ENCODE data around the gene SDF2L1. TPM values are rescaled to one million over a fixed set of nuclear protein-coding genes. Genes with fewer than 3 reads are reported as not detected.

The SDF2L1 gene, protein sequence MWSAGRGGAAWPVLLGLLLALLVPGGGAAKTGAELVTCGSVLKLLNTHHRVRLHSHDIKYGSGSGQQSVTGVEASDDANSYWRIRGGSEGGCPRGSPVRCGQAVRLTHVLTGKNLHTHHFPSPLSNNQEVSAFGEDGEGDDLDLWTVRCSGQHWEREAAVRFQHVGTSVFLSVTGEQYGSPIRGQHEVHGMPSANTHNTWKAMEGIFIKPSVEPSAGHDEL
- total RNA-seq = 77.9 and 95.8 TPM in 2 replicates

DNA sequence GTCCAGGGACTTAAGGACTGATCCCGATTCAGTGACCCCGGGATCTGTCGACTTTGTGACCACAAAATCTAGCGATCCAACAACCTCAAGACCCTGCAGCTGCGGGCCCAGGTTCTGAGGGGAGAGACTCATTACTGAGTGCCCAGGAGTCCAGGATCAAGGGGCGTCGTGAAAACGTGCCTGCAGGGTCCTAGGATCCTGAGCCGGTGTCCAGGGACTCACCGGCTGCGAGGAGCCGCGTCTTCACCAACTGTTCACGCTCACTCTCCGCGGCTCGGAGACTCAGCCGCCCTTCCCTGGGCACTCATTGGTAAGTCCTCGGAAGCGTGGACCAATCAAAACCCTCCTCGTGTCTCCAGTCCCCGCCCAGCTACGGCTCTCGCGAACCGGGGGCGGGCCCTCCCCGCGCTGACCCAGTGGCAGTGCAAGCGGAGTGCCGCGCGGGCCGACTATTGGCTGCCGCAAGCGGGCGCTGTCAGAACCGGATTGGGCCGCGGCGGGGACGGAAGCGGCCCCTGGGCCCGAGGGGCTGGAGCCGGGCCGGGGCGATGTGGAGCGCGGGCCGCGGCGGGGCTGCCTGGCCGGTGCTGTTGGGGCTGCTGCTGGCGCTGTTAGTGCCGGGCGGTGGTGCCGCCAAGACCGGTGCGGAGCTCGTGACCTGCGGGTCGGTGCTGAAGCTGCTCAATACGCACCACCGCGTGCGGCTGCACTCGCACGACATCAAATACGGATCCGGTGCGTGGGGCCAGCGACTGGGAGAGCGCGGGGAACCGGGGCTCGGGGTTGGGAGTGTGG, at the start of gene SDF2L1:
TSS of gene SDF2L1 (plus strand) at position 514 of the 795 bp plus-strand sequence. CDS start at position 549, 35 bp downstream.

DNA sequence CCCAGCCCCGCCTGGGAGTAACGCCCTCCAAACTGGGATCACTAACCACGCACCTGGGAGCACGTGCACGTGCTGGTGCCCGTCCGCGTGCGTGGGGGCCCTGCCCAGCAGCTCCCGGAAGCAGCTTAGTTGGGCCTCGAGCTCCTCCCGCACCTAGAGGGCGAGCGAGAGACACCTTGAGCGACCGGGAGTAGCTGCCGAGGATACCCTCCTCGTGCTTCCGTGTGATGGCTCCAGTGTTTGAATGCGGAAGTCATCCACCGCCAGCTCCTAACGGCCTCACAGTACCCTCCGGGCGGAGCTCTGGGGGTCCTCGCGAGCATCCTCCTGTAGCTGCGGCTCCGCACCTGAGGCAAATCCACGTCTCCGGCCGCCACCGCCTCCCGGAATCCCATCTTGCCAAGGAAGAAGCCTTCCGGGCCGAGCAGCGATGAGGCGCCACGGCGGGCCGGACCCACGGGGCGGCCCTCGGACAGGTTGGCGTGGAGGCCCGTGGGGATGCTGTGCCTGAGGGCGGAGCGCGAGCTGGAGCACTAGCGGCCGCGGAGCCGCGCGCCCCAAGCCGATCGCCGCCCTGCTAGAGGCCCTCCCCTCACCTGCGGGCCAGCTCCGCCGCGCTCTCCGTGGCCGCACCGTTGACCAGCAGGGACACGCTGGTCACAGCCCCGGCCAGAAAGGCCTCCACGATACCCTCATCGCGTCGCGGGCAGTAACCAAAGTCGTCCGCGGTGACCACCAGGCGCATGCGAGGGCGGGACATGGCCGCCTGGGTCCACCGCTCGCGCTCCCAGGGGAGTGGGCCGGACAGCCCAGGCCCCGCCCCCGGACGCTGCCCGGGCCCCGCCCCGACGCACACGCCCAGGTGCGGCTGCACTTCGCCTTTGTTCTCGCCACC, 12.6 kb upstream of the SDF2L1 start, which contains the start of gene YDJC:
TSS of gene YDJC (minus strand) at position 768 of the 895 bp plus-strand sequence. CDS start at position 760, 8 bp downstream.

DNA sequence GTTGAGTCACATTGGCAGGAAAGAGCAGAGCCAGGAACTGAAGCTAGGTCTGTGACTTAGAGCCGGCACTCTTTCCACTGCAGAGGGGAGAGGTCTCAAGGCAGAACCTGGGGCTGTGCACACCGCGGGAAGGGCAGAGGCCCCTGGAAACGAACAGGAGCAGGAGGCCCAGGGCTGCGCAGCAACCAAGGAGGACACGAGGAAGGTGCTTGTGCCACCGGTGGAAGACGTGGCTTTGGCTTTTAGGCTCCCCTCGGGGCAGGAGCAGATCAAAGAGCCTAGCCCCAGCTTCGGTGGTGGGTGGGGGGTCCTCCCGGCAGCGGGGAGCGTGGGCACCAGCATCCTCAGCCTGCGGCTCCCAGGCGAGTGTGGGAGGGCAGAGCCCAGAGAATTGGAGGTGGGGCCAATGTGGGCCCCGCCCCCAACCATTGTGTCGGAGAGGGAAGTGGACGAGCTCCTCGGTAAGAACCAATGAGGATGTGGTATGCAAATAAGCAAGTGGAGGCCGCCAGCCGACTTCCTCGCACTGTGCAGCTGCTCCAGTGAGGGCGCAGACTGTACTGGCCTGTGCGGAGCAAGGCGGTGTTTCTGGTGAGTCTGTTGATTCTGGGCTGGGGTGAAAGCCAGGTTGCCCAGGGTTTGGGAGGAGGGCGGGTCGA, 9.7 kb upstream of the SDF2L1 start, which contains the start of gene CCDC116:
TSS of gene CCDC116 (plus strand) at position 524 of the 659 bp plus-strand sequence. CDS start 422 bp downstream, outside the sequence.

Other genes with a start within 250 kb of the SDF2L1 start
- 3.3 and 4.4 TPM in 2 replicates for gene HIC2, start 224.9 kb upstream of the SDF2L1 start, total RNA-seq
- 1.5 and 3.8 TPM in 2 replicates for gene TMEM191C, start 174.9 kb upstream of the SDF2L1 start, total RNA-seq
- 0.14 TPM in 1 of 2 replicates, not detected in the other for gene RIMBP3C, start 90.8 kb upstream of the SDF2L1 start, total RNA-seq
- gene UBE2L3, start 74.6 kb upstream of the SDF2L1 start, total RNA-seq = 68.7 and 82.6 TPM in 2 replicates
- 107 and 121 TPM in 2 replicates for gene YDJC, start 12.3 kb upstream of the SDF2L1 start, total RNA-seq
- gene CCDC116, start 9.5 kb upstream of the SDF2L1 start, total RNA-seq = not detected in 2 replicates
- 20.8 and 30.8 TPM in 2 replicates for gene PPIL2, start 23.7 kb downstream of the SDF2L1 start, total RNA-seq
- gene YPEL1, start 93.5 kb downstream of the SDF2L1 start, total RNA-seq = 0.07 TPM in 1 of 2 replicates, not detected in the other
- 25.4 and 31.9 TPM in 2 replicates for gene MAPK1, start 225.3 kb downstream of the SDF2L1 start, total RNA-seq

Measured in airway epithelial cell (primary cell).